Erythroblast (primary cell): ENCODE data around the gene ZNF133.

ENCODE experiments used
- GATA1 ChIP-seq: IDR thresholded peaks from 2 replicates; pipeline ENCODE4 v1.6.1; 2011; ENCODE audit warnings: low read depth, mild to moderate bottlenecking, control low read depth, low read length, moderate library complexity
- POLR2A ChIP-seq: IDR thresholded peaks from 2 replicates; pipeline ENCODE4 v1.6.1; 2011; ENCODE audit warnings: mild to moderate bottlenecking, low read length

DNA sequence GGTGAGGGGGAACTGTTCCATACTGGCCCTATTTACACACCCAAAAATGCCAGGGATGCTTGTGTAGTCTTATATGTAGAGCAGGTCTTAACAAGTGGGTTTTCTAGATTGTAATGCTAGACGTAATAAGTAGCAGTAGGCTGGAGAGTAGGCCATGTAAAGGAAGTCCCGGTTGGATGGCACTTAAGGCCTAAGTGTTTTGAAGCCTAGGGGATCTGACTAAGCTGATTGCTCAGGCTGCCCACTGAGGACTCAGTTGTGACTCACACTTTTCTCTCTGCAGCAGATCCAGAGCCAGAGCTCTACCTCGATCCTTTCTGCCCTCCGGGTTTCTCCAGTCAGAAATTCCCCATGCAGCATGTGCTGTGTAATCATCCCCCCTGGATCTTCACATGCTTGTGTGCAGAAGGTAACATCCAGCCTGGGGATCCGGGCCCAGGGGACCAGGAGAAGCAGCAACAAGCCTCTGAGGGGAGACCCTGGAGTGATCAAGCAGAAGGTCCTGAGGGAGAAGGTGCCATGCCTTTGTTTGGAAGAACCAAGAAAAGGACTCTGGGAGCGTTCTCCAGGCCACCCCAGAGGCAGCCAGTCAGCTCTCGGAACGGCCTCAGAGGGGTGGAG is 26.6 kb downstream of the ZNF133 start:
- no peak for TF ChIP-seq POLR2A
- TF ChIP-seq GATA1, result no peak
